Liver (tissue), 9 donors: ENCODE measurements around the gene OPHN1. TPM values are rescaled to one million over a fixed set of nuclear protein-coding genes. Genes with fewer than 3 reads are reported as not detected.

Experiments used
- DNase-seq: peaks from one replicate; pipeline ENCODE4 v3.0.0-alpha.2; 2017; ENCODE audit warnings: low spot score
- H3K27ac ChIP-seq, 2 donors: one replicate each; pipeline ENCODE4 v1.7.0; 2013; ENCODE audit warnings: inconsistent platforms in 2 of 2, low read length in 2 of 2, control low read depth in 1 of 2, low read depth in 1 of 2, mild to moderate bottlenecking in 1 of 2
- H3K27me3 ChIP-seq, 4 donors: one replicate each; pipeline versions ENCODE4 v1.6.1 to v1.7.0; 2013; ENCODE audit warnings: low read length in 3 of 4, inconsistent platforms in 1 of 4, mild to moderate bottlenecking in 1 of 4, moderate library complexity in 1 of 4; ENCODE audit not compliant: control insufficient read depth in 4 of 4, insufficient read depth in 4 of 4
- H3K36me3 ChIP-seq, 4 donors: one replicate each; pipeline versions ENCODE4 v1.6.1 to v1.7.0; 2013; ENCODE audit warnings: low read length in 3 of 4, mild to moderate bottlenecking in 3 of 4, low read depth in 1 of 4, moderate library complexity in 1 of 4; ENCODE audit not compliant: control insufficient read depth in 4 of 4, insufficient read depth in 3 of 4
- H3K4me1 ChIP-seq, 4 donors: one replicate each; pipeline versions ENCODE4 v1.6.1 to v1.7.0; 2013; ENCODE audit warnings: low read length in 3 of 4, mild to moderate bottlenecking in 3 of 4, moderate library complexity in 1 of 4; ENCODE audit not compliant: control insufficient read depth in 4 of 4, insufficient read depth in 4 of 4
- H3K4me3 ChIP-seq, 3 donors: one replicate each; pipeline versions ENCODE4 v1.6.1 to v1.7.0; 2013; ENCODE audit warnings: low read length in 3 of 3, control low read depth in 1 of 3, low read depth in 1 of 3, mild to moderate bottlenecking in 1 of 3
- H3K9ac ChIP-seq, 2 donors: one replicate each; pipeline ENCODE4 v1.7.0; 2013; ENCODE audit warnings: low read length in 2 of 2, mild to moderate bottlenecking in 2 of 2, moderate library complexity in 2 of 2, control low read depth in 1 of 2, low read depth in 1 of 2
- H3K9me3 ChIP-seq, 4 donors: one replicate each; pipeline versions ENCODE4 v1.6.1 to v1.7.0; 2013; ENCODE audit warnings: low read length in 3 of 4; ENCODE audit not compliant: control insufficient read depth in 4 of 4
- EGR1 ChIP-seq, 2 donors: IDR thresholded peaks; 2 replicates each; pipeline ENCODE4 v1.6.1; 2016 to 2018; ENCODE audit warnings: antibody characterized with exemption in 2 of 2, low read depth in 2 of 2
- FOXA1 ChIP-seq: IDR thresholded peaks from 2 replicates; pipeline ENCODE4 v1.6.1; 2016; ENCODE audit warnings: antibody characterized with exemption
- FOXA2 ChIP-seq: IDR thresholded peaks from 2 replicates; pipeline ENCODE4 v1.6.1; 2016; ENCODE audit warnings: antibody characterized with exemption
- GABPA ChIP-seq, 2 donors: IDR thresholded peaks in 1 of 2; conservative IDR thresholded peaks in 1 of 2; 2 replicates each; pipeline ENCODE4 v1.6.1; 2016; ENCODE audit warnings: antibody characterized with exemption in 2 of 2, mild to moderate bottlenecking in 1 of 2, moderate library complexity in 1 of 2
- HNF4A ChIP-seq, 2 donors: conservative IDR thresholded peaks; 2 replicates each; pipeline ENCODE4 v1.6.1; 2016; ENCODE audit warnings: antibody characterized with exemption in 2 of 2, mild to moderate bottlenecking in 2 of 2
- HNF4G ChIP-seq: IDR thresholded peaks from 2 replicates; pipeline ENCODE4 v1.6.1; 2016; ENCODE audit warnings: antibody characterized with exemption
- JUND ChIP-seq, 2 donors: IDR thresholded peaks; 2 replicates each; pipeline ENCODE4 v1.6.1; 2016; ENCODE audit warnings: antibody characterized with exemption in 2 of 2
- NR2F2 ChIP-seq: IDR thresholded peaks from 2 replicates; pipeline ENCODE4 v1.6.1; 2016; ENCODE audit warnings: antibody characterized with exemption
- RAD21 ChIP-seq, 2 donors: IDR thresholded peaks; 2 replicates each; pipeline ENCODE4 v1.6.1; 2016; ENCODE audit warnings: antibody characterized with exemption in 2 of 2, mild to moderate bottlenecking in 2 of 2
- RXRA ChIP-seq, 2 donors: IDR thresholded peaks; 2 replicates each; pipeline ENCODE4 v1.6.1; 2017 to 2018; ENCODE audit warnings: antibody characterized with exemption in 2 of 2, mild to moderate bottlenecking in 1 of 2
- SP1 ChIP-seq: IDR thresholded peaks from 2 replicates; pipeline ENCODE4 v1.6.1; 2018; ENCODE audit warnings: antibody characterized with exemption, mild to moderate bottlenecking
- TAF1 ChIP-seq: conservative IDR thresholded peaks from 2 replicates; pipeline ENCODE4 v1.6.1; 2016; ENCODE audit warnings: antibody characterized with exemption, mild to moderate bottlenecking
- YY1 ChIP-seq: IDR thresholded peaks from 2 replicates; pipeline ENCODE4 v1.6.1; 2016; ENCODE audit warnings: antibody characterized with exemption, mild to moderate bottlenecking
- WGBS: extraction: QIAGEN DNeasy Blood & Tissue Kit; methylation state at CpG from one replicate; pipeline ENCODE4 v1.1.7; 2013; 5-methylcytosine and 5-hydroxymethylcytosine counted together
- polyA plus RNA-seq, 2 donors: library from polyadenylated mRNA; stranded (reverse) in 1 of 2; unstranded in 1 of 2; fragments of 200-250 nt in 1 of 2; fragments of >200 nt in 1 of 2; fragmentation: Nextera tagmentation in 1 of 2; extraction: Ambion mirVana in 1 of 2; gene quantifications; one replicate each; pipeline versions ENCODE4 v1.2.1 to v1.2.3, GENCODE V29; 2013 to 2015
- total RNA-seq, 2 donors: library from RNA; depleted of rRNA; stranded (reverse); fragments of >200 nt; gene quantifications; one replicate each; pipeline ENCODE4 v1.2.3, GENCODE V29; 2014
- TF ChIP-seq, protein P1 (sequence below): IDR thresholded peaks from 2 replicates; pipeline ENCODE4 v1.6.1; 2016; ENCODE audit warnings: antibody characterized with exemption
- TF ChIP-seq, protein P2 (sequence below): IDR thresholded peaks from 2 replicates; pipeline ENCODE4 v1.6.1; 2016; ENCODE audit warnings: antibody characterized with exemption, mild to moderate bottlenecking
- TF ChIP-seq, protein P3 (sequence below): fragments of 150-350 bp; IDR thresholded peaks from 2 replicates; pipeline ENCODE4 v1.5.1; 2017; ENCODE audit warnings: improper control_type of control experiment, low read depth, low read length; ENCODE audit not compliant: missing input control
- TF ChIP-seq, protein P4 (sequence below): IDR thresholded peaks from 2 replicates; pipeline ENCODE4 v1.6.1; 2016; ENCODE audit warnings: antibody characterized with exemption
- TF ChIP-seq, protein P5 (sequence below): IDR thresholded peaks from 2 replicates; pipeline ENCODE4 v1.6.1; 2016; ENCODE audit warnings: antibody characterized with exemption
- donor health status: healthy.
- donor health status: healthy.
- donor health status: healthy.
- donor health status: healthy.
- donor health status: healthy.

The OPHN1 gene
- total and polyA plus RNA-seq, 4 donors = 0.17 to 1.2 (median 0.60) TPM

DNA sequence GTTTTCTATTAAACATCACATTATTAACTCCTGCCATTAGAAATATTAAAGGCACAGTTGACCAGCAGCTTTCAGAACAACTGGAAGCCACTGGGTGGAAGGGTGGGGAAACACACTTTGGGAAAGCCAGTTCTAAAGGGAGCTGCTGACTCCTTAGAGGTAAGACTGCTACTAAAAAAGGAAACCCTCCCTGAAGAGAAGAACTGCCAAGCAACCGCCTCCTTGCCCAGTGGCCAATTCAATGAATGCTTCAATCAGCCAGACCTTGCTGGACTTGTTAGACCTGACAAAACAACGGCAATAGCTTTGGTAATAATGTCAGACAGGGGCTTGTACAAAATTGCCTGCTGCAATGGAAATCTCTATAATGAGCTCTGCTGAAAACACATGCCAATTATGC, 15.6 kb downstream of the OPHN1 start:
- no peak overlapping the region for H3K27ac ChIP-seq

DNA sequence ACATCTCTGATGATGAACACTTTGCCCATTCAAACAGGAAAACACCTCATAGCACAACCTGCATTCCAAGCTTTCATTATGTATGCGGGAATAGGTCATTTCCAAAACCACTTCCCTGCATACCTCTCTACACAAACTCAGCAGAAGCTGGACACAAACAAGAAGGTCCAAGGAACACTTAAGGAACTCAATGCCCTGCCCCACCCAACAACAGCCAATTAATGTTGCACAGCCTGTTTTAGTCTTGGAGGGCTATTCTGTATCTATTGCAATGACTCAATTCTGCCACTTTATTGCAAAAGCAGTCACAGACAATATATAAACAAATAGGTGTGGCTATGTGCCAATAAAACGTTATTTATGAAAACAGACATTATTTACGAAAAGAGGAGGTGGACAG, 16.7 kb downstream of the OPHN1 start:
- no peaks in the 10 kb centered on the region for H3K9me3 ChIP-seq
- H3K4me1 ChIP-seq = no peaks in the 10 kb centered on the region
- no peaks in the 10 kb centered on the region for H3K36me3 ChIP-seq
- no peak overlapping the region for H3K4me3 ChIP-seq
- no peak for DNase-seq
- H3K9ac ChIP-seq = no peak overlapping the region
- no peak overlapping the region for H3K27ac ChIP-seq
- no peaks in the 10 kb centered on the region for H3K27me3 ChIP-seq
- WGBS = 56% methylated on average over 3 of the region's 3 CpGs
- TF ChIP-seq FOXA2 (no peak), YY1 (no peak), GABPA (IDR thresholded peaks at IDR 0.05 in 1 of 2, conservative IDR thresholded peaks at IDR 0.05 in 1 of 2) (no peak), FOXA1 (no peak), RXRA (IDR thresholded peaks at IDR 0.05) (no peak), RAD21 (IDR thresholded peaks at IDR 0.05) (no peak), HNF4G (no peak), SP1 (no peak), HNF4A (conservative IDR thresholded peaks at IDR 0.05) (no peak), TAF1 (no peak)
- TF ChIP-seq, protein P1, sequence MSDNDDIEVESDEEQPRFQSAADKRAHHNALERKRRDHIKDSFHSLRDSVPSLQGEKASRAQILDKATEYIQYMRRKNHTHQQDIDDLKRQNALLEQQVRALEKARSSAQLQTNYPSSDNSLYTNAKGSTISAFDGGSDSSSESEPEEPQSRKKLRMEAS = no peak
- TF ChIP-seq, protein P2, sequence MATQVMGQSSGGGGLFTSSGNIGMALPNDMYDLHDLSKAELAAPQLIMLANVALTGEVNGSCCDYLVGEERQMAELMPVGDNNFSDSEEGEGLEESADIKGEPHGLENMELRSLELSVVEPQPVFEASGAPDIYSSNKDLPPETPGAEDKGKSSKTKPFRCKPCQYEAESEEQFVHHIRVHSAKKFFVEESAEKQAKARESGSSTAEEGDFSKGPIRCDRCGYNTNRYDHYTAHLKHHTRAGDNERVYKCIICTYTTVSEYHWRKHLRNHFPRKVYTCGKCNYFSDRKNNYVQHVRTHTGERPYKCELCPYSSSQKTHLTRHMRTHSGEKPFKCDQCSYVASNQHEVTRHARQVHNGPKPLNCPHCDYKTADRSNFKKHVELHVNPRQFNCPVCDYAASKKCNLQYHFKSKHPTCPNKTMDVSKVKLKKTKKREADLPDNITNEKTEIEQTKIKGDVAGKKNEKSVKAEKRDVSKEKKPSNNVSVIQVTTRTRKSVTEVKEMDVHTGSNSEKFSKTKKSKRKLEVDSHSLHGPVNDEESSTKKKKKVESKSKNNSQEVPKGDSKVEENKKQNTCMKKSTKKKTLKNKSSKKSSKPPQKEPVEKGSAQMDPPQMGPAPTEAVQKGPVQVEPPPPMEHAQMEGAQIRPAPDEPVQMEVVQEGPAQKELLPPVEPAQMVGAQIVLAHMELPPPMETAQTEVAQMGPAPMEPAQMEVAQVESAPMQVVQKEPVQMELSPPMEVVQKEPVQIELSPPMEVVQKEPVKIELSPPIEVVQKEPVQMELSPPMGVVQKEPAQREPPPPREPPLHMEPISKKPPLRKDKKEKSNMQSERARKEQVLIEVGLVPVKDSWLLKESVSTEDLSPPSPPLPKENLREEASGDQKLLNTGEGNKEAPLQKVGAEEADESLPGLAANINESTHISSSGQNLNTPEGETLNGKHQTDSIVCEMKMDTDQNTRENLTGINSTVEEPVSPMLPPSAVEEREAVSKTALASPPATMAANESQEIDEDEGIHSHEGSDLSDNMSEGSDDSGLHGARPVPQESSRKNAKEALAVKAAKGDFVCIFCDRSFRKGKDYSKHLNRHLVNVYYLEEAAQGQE = no peak
- TF ChIP-seq, protein P3, sequence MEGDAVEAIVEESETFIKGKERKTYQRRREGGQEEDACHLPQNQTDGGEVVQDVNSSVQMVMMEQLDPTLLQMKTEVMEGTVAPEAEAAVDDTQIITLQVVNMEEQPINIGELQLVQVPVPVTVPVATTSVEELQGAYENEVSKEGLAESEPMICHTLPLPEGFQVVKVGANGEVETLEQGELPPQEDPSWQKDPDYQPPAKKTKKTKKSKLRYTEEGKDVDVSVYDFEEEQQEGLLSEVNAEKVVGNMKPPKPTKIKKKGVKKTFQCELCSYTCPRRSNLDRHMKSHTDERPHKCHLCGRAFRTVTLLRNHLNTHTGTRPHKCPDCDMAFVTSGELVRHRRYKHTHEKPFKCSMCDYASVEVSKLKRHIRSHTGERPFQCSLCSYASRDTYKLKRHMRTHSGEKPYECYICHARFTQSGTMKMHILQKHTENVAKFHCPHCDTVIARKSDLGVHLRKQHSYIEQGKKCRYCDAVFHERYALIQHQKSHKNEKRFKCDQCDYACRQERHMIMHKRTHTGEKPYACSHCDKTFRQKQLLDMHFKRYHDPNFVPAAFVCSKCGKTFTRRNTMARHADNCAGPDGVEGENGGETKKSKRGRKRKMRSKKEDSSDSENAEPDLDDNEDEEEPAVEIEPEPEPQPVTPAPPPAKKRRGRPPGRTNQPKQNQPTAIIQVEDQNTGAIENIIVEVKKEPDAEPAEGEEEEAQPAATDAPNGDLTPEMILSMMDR = no peak
- TF ChIP-seq, protein P4, sequence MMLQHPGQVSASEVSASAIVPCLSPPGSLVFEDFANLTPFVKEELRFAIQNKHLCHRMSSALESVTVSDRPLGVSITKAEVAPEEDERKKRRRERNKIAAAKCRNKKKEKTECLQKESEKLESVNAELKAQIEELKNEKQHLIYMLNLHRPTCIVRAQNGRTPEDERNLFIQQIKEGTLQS = no peak
- TF ChIP-seq, protein P5, sequence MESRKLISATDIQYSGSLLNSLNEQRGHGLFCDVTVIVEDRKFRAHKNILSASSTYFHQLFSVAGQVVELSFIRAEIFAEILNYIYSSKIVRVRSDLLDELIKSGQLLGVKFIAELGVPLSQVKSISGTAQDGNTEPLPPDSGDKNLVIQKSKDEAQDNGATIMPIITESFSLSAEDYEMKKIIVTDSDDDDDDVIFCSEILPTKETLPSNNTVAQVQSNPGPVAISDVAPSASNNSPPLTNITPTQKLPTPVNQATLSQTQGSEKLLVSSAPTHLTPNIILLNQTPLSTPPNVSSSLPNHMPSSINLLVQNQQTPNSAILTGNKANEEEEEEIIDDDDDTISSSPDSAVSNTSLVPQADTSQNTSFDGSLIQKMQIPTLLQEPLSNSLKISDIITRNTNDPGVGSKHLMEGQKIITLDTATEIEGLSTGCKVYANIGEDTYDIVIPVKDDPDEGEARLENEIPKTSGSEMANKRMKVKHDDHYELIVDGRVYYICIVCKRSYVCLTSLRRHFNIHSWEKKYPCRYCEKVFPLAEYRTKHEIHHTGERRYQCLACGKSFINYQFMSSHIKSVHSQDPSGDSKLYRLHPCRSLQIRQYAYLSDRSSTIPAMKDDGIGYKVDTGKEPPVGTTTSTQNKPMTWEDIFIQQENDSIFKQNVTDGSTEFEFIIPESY = no peak

More for the DNA sequence above, 15.6 kb downstream of the OPHN1 start:
- Histone ChIP-seq H3K4me3 (no peak overlapping the region), H3K9ac (no peak overlapping the region), H3K27me3 (no peaks in the 10 kb centered on the region), H3K9me3 (no peaks in the 10 kb centered on the region), H3K4me1 (no peaks in the 10 kb centered on the region), H3K36me3 (no peaks in the 10 kb centered on the region)
- no peak for DNase-seq
- WGBS = 93% methylated on average over 2 of the region's 2 CpGs
- TF ChIP-seq HNF4A (conservative IDR thresholded peaks at IDR 0.05) = no peak
- TF ChIP-seq, protein P3 = no peak
- TF ChIP-seq GABPA (IDR thresholded peaks at IDR 0.05 in 1 of 2, conservative IDR thresholded peaks at IDR 0.05 in 1 of 2) = no peak
- TF ChIP-seq HNF4G = no peak
- TF ChIP-seq YY1 = no peak
- no peak for TF ChIP-seq EGR1 (IDR thresholded peaks at IDR 0.05; ENCODE audit: low read depth in 2 of 2)
- no peak for TF ChIP-seq FOXA1
- TF ChIP-seq, protein P5 = no peak
- TF ChIP-seq NR2F2 = no peak
- no peak for TF ChIP-seq JUND (IDR thresholded peaks at IDR 0.05)
- TF ChIP-seq RXRA (IDR thresholded peaks at IDR 0.05) = no peak
- no peak for TF ChIP-seq FOXA2
